Body of pancreas (tissue), 4 donors: ENCODE data around the gene CRB3.

Experiments
- CTCF ChIP-seq, 7 experiments: fragments of 450-650 bp in 4 of 7; fragments of 200-600 bp in 3 of 7; sonication (generic) in 3 of 7; IDR thresholded peaks; one replicate each; pipeline ENCODE4 v1.5.1; 2016 to 2019; ENCODE audit warnings: antibody characterized with exemption in 7 of 7
- POLR2A ChIP-seq, 3 donors: fragments of 450-650 bp; IDR thresholded peaks; one replicate each; pipeline ENCODE4 v1.6.1; 2016; ENCODE audit warnings: antibody characterized with exemption in 3 of 3, mild to moderate bottlenecking in 2 of 3

- TF ChIP-seq CTCF (IDR thresholded peaks at IDR 0.05): no peak
- TF ChIP-seq POLR2A (IDR thresholded peaks at IDR 0.05): no peak
Observed at GRCh38 chr19:6466526-6467248, 2.6 kb downstream of the CRB3 start.
